ENCODE measurements around the gene ACAT2.
"Not testable (repeated sequence)": the region's sequence is repeated elsewhere in the genome, so short reads cannot be mapped to it uniquely, and the experiment has no call there.

The ACAT2 gene

GRCh38 chr6:159816775-159817174 lies 54.9 kb downstream of the ACAT2 start:
- DNase-seq = not testable (repeated sequence)

GRCh38 chr6:159817951-159818739 lies 56.3 kb downstream of the ACAT2 start:
- no peak for DNase-seq

- no peak for DNase-seq
Observed at GRCh38 chr6:159819098-159819497, 57.3 kb downstream of the ACAT2 start.

DNA sequence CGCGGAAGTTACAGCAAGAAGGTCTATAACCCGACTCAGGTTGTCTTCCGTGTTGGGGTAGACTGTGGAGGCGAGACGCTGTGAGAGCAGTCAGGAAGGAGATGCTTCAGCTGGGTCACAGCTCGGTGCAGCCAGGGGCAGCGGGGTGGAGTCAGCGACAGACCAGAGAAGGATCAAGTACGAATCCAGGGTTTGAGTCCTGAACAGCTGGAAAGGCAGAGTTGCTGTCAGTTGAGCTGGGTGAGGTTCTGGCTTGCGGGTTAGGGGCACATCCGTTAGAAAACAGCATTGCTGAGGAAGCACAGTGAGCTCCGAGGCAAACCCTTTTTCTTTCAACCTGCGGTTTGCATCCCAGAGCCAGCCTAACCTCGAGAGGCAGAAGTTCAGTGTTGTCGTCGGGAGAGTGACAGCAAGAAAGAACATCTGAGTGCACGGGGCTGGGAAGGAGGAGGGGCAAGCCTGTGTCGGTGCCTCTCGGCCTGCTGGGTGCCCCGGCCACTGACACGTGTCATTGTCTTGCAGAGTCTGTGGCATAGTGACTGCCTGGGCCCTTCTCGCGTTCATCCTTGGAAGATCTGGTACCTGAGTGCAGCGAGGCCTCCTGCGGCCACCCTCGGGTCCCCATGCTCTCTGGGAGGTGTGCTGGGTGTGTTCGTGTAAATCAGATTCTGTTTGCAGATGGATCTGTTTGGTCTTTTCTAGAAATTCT lies 58.2 kb downstream of the ACAT2 start:
- DNase-seq = peak; percentile 50

DNA sequence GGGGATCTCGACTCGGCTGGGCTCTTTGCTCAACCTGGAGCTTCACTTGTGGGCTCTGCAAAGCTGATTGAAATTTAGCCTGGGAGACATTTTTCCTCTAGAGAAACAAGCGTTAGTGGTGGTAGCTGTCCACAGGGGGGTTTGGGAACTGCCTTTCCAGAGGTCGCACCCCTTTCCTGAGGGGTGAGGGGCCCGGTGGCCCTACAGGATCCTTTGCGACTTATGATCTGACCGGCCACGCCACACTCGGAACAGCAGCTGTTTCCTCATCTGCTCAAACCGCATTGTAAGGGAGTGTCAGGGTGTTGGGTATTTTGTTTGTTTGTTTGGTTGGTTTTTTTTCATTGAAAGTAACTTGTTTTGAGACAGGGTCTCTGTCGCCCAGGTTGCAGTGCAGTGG lies 59.3 kb downstream of the ACAT2 start:
- no peak for DNase-seq

GRCh38 chr6:159821726-159822125 lies 59.9 kb downstream of the ACAT2 start:
- no peak for DNase-seq

GRCh38 chr6:159823953-159824352 lies 62.1 kb downstream of the ACAT2 start:
- no peak for DNase-seq

DNA sequence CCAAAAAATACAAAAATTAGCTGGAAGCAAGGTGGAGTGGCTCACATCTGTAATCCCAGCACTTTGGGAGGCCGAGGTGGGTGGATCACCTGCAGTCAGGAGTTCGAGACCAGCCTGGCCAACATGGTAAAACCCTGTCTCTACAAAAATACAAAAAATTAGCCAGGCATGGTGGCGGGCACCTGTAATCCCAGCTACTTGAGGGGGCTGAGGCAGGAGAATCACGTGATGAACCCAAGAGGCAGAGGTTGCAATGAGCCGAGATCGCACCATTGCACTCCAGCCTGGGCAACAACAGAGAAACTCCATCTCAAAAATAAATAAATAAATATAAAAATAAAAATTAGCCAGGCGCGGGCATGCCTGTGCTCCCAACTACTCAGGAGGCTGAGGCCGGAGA lies 62.8 kb downstream of the ACAT2 start:
- not testable (repeated sequence) for DNase-seq

- DNase-seq = no peak
Observed at GRCh38 chr6:159826004-159826403, 64.2 kb downstream of the ACAT2 start.

DNA sequence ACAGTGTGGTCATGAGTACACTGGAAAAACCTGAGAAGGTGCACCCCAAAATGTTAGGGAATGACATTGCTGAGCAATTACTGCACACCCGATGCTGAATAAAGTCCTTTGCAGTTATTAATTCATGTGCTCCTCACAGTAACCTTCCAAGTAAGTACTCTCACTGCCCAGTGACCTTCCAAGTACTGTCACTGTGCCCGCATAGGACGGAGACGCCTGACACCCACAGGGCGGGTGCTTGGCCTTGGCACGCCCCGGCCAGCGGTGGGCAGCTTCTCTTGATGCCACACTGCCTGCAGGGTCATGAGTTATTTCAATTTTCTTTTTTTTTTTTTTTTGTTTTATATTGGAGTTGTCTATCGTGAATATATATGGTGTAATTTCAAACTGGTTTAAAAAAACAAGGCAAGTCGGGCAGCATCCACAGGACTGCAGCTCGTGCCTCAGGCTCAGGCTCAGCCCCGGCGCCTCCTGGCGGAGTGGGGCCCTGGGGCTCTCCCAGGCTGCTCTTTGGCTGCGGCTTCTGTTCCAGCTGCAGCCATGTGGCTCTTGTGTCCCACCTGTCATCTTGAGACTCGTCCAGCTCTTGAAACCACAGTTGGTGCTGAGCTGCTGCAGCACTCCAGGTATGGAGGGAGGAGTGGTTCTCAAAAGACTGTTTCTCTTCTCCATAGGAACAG lies 65.3 kb downstream of the ACAT2 start:
- no peak for DNase-seq

DNA sequence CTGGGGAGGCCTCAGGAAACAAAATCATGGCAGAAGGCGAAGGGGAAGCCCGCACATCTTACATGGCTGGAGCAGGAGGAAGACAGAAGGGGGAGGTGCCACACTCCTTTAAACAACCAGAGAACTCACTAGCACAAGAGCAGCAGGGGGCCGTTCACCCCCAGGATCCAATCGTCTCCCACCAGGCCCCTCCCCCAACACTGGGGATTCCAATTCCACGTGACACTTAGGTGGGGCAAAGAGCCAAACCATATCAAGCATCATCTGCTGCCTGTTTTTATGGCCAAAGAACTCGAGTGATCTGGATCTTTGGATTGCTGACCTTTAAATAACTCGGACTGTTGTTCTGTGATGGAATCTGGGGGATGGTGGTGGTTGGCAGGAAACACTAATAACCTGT lies 66.2 kb downstream of the ACAT2 start:
- no peak for DNase-seq
